Measurements from ENCODE around the gene CRKL.

The CRKL gene

GRCh38 chr22:20918663-20919218 lies 1.5 kb downstream of the CRKL start:
- ChIA-PET POLR2A (interaction anchor here (0.6 to 1.4 kb wide), 5 partner anchors 26 to 64 kb away, joined by 3 to 6 read pairs (median 4); partner anchors contain the start of gene LZTR1), CTCF (interaction anchor here (0.6 to 1.0 kb wide), 3 partner anchors 33 to 142 kb away, joined by 3 to 5 read pairs (median 3); no protein-coding TSS in a partner anchor)
- Histone ChIP-seq H3K9me3 (ENCODE audit: control insufficient read depth, insufficient read depth, low read depth, low read length) (no peaks in the 10 kb centered on the region), H3K4me1 (ENCODE audit: control insufficient read depth, insufficient read depth, low read length) (peaks cover 8% of the 10 kb centered on the region; the same call in 1 of the 2 replicates), H3K36me3 (ENCODE audit: control insufficient read depth in 2 of 2, insufficient read depth in 1 of 2, low read length in 2 of 2) (peaks cover 2 to 3% of the 10 kb centered on the region in 2 experiments; a peak in 2 of 3 replicates), H3K27ac (ENCODE audit: extremely low read depth, low read depth, low read length) (peak overlapping the region; percentile 82), H3K4me3 (ENCODE audit: low read depth, low read length) (peak overlapping the region; percentile 76)
- 0 out of 2 replicates have a peak, but pooled peaks have one; percentile 9 for TF ChIP-seq SP7 (tag by site-specific recombination; IDR thresholded peaks at IDR 0.05)
- TF ChIP-seq PRDM6 (tag by site-specific recombination; IDR thresholded peaks at IDR 0.05) = peak; percentile 43
- peak; percentile 14; the same call in 1 of the 2 replicates for TF ChIP-seq ZSCAN5A (tag by site-specific recombination; IDR thresholded peaks at IDR 0.05)
- TF ChIP-seq KLF1 (tag by site-specific recombination; IDR thresholded peaks at IDR 0.05) = 0 out of 2 replicates have a peak, but pooled peaks have one; percentile 27
- peak; percentile 74 for TF ChIP-seq ZBTB17 (tag by site-specific recombination; IDR thresholded peaks at IDR 0.05)
- no peak for TF ChIP-seq TRIM28 (IDR thresholded peaks at IDR 0.05; ENCODE audit: borderline replicate concordance, low read length)
- peak; percentile 8; the same call in 1 of the 2 replicates for TF ChIP-seq ZXDB (tag by site-specific recombination; IDR thresholded peaks at IDR 0.05)
- no peak for TF ChIP-seq ZNF221 (tag by site-specific recombination; IDR thresholded peaks at IDR 0.05; ENCODE audit: borderline replicate concordance)

GRCh38 chr22:20919718-20920117 lies 2.5 kb downstream of the CRKL start:
- no peak overlapping the region for H3K27ac ChIP-seq (ENCODE audit: extremely low read depth, low read depth, low read length)
- peaks cover 3 to 5% of the 10 kb centered on the region in 2 experiments; a peak in 2 of 3 replicates for H3K36me3 ChIP-seq (ENCODE audit: control insufficient read depth in 2 of 2, insufficient read depth in 1 of 2, low read length in 2 of 2)
- CTCF ChIA-PET = interaction anchor here (0.6 to 4.1 kb wide), 5 partner anchors 9 to 317 kb away, joined by 3 to 29 read pairs (median 3); no protein-coding TSS in a partner anchor
- TF ChIP-seq ZBTB8A (tag by site-specific recombination; IDR thresholded peaks at IDR 0.05) (peak; percentile 21; the same call in 1 of the 2 replicates), ZIC2 (tag by site-specific recombination; IDR thresholded peaks at IDR 0.05) (peak; percentile 43), PRDM6 (tag by site-specific recombination; IDR thresholded peaks at IDR 0.05) (peak; percentile 95), KLF10 (tag by site-specific recombination; IDR thresholded peaks at IDR 0.05) (0 out of 2 replicates have a peak, but pooled peaks have one; percentile 14), ZBTB26 (tag by site-specific recombination; optimal IDR thresholded peaks at IDR 0.05) (no peak), FEZF1 (tag by site-specific recombination; IDR thresholded peaks at IDR 0.05) (peak; percentile 62), ZNF658 (tag by site-specific recombination; IDR thresholded peaks at IDR 0.05) (no peak)
- H3K4me1 ChIP-seq (ENCODE audit: control insufficient read depth, insufficient read depth, low read length) = peaks cover 8% of the 10 kb centered on the region; the same call in 1 of the 2 replicates
- H3K9me3 ChIP-seq (ENCODE audit: control insufficient read depth, insufficient read depth, low read depth, low read length) = no peaks in the 10 kb centered on the region
- H3K4me3 ChIP-seq (ENCODE audit: low read depth, low read length) = peak overlapping the region; percentile 76
- POLR2A ChIA-PET = interaction anchor here (1.0 to 1.2 kb wide), 3 partner anchors 34 to 82 kb away, joined by 3 to 6 read pairs (median 4); partner anchors contain the start of genes LZTR1 and THAP7

Data from HEK293 (cell line).